Brain pericyte (primary cell): Measurements from ENCODE around the gene FHIT.

Source experiments
- DNase-seq: peaks from one replicate; pipeline ENCODE4 v3.0.0-alpha.2; 2012; ENCODE audit warnings: low read depth, low spot score

Gene FHIT

GRCh38 chr3:59885899-59886400 is 1365.3 kb downstream of the FHIT start:
- no peak for DNase-seq

- no peak for DNase-seq
These were observed 1366.2 kb downstream of the FHIT start for GRCh38 chr3:59885101-59885500.

- no peak for DNase-seq
These were observed 1366.8 kb downstream of the FHIT start for GRCh38 chr3:59884409-59884808.

- no peak for DNase-seq
These were observed 1368.5 kb downstream of the FHIT start for GRCh38 chr3:59882746-59883145.

GRCh38 chr3:59880717-59881116 is 1370.5 kb downstream of the FHIT start:
- no peak for DNase-seq

- DNase-seq, result no peak
These were observed 1372.1 kb downstream of the FHIT start for GRCh38 chr3:59879031-59879581.

GRCh38 chr3:59878038-59878427 is 1373.2 kb downstream of the FHIT start:
- DNase-seq, result no peak

- no peak for DNase-seq
These were observed 1373.8 kb downstream of the FHIT start for GRCh38 chr3:59877263-59878037.

- no peak for DNase-seq
These were observed 1374.7 kb downstream of the FHIT start for GRCh38 chr3:59876533-59877062.

GRCh38 chr3:59873576-59874230 is 1377.5 kb downstream of the FHIT start:
- no peak for DNase-seq

GRCh38 chr3:59872128-59872527 is 1379.1 kb downstream of the FHIT start:
- DNase-seq, result no peak

GRCh38 chr3:59867185-59868002 is 1383.9 kb downstream of the FHIT start:
- no peak for DNase-seq

- DNase-seq, result no peak
These were observed 1385.2 kb downstream of the FHIT start for GRCh38 chr3:59866076-59866475.

GRCh38 chr3:59865351-59865750 is 1385.9 kb downstream of the FHIT start:
- DNase-seq, result no peak

GRCh38 chr3:59862686-59863085 is 1388.6 kb downstream of the FHIT start:
- no peak for DNase-seq

GRCh38 chr3:59857589-59858346 is 1393.5 kb downstream of the FHIT start:
- DNase-seq, result peak; percentile 17

- DNase-seq, result no peak
These were observed 1394.3 kb downstream of the FHIT start for GRCh38 chr3:59856934-59857460.

GRCh38 chr3:59854061-59854709 is 1397.1 kb downstream of the FHIT start:
- DNase-seq, result no peak

GRCh38 chr3:59850417-59850816 is 1400.8 kb downstream of the FHIT start:
- no peak for DNase-seq

GRCh38 chr3:59845386-59845785 is 1405.9 kb downstream of the FHIT start:
- DNase-seq, result no peak
